Measurements from ENCODE around the gene DTNBP1.

DNA sequence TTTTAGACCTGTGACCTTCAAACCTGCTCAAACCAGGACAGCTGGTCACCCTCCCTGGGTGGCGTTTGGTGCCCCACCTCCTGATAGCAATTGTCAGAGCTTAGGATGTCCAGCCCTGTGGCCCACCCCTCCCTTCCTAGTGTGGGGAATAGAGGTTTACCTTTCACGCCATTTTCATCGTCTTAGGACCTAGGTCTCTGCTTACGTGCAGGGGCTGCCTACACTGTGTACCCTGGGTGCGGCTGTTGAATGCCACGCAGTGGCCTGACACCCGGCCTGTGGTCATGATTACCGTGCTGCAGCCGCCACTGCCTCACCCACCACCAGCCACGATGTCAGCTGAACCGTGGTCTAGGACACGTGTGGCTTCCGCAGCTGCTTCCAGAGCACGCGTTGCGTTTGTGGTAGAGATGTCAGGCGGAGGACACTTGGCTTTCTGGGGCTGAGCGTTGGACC, 157.3 kb downstream of the DTNBP1 start:
- TF ChIP-seq POLR2A (IDR thresholded peaks at IDR 0.05) = no peak
- TF ChIP-seq CTCF (IDR thresholded peaks at IDR 0.05) = no peak
